K562 (cell line): ENCODE data around the gene FBXO15.

Source experiments
- EZH2 ChIP-seq: IDR thresholded peaks from 2 replicates; pipeline ENCODE4 v1.6.1; 2012; ENCODE audit warnings: low read depth, mild to moderate bottlenecking, inconsistent platforms, low read length, borderline replicate concordance
- GMEB1 ChIP-seq: fragments of 250-450 bp; sonication (Bioruptor Pico); IDR thresholded peaks from 2 replicates; pipeline ENCODE4 v1.4.0; 2020; ENCODE audit warnings: mild to moderate bottlenecking
- GTF2F1 ChIP-seq: IDR thresholded peaks from 2 replicates; pipeline ENCODE4 v1.6.1; 2011; ENCODE audit warnings: low read depth, low read length, improper control_type of control experiment
- HDAC2 ChIP-seq: fragments of 450-650 bp; IDR thresholded peaks from 2 replicates; pipeline ENCODE4 v1.6.1; 2016; ENCODE audit warnings: mild to moderate bottlenecking
- KLF13 ChIP-seq: fragments of 450-650 bp; IDR thresholded peaks from 2 replicates; pipeline ENCODE4 v1.6.1; 2016; ENCODE audit warnings: missing genetic modification characterization, low read depth, mild to moderate bottlenecking, missing compliant biosample characterization, moderate library complexity, borderline replicate concordance
- THRA ChIP-seq: fragments of 450-650 bp; IDR thresholded peaks from 2 replicates; pipeline ENCODE4 v1.6.1; 2017; ENCODE audit warnings: mild to moderate bottlenecking, moderate library complexity
- ZNF232 ChIP-seq: sonication (generic); formaldehyde crosslinking; IDR thresholded peaks from 2 replicates; pipeline ENCODE4 v1.8.0; 2022; ENCODE audit warnings: mild to moderate bottlenecking, missing genetic modification reagents
- ZNF274 ChIP-seq: IDR thresholded peaks from 2 replicates; pipeline ENCODE4 v1.6.1; 2011; ENCODE audit warnings: low read depth, mild to moderate bottlenecking, low read length, moderate library complexity, borderline replicate concordance
- ZNF3 ChIP-seq: fragments of 250-450 bp; sonication (Bioruptor Pico); IDR thresholded peaks from 2 replicates; pipeline ENCODE4 v1.5.0; 2021; ENCODE audit warnings: mild to moderate bottlenecking, moderate library complexity
- TF ChIP-seq, protein P1 (sequence below), 3 experiments: IDR thresholded peaks in 2 of 3; conservative IDR thresholded peaks in 1 of 3; 2 replicates each; pipeline ENCODE4 v1.5.1; 2011 to 2012; ENCODE audit warnings: low read length in 3 of 3, mild to moderate bottlenecking in 3 of 3, control low read depth in 2 of 3, improper control_type of control experiment in 1 of 3, inconsistent platforms in 1 of 3, low read depth in 1 of 3, mixed read lengths in 1 of 3, moderate library complexity in 1 of 3; ENCODE audit not compliant: insufficient read depth in 2 of 3

- TF ChIP-seq GTF2F1 (no peak), GMEB1 (CRISPR knock-in tag) (no peak), EZH2 (no peak), ZNF274 (no peak), HDAC2 (no peak), THRA (no peak), KLF13 (tag) (no peak), ZNF3 (no peak), ZNF232 (no peak)
- TF ChIP-seq, protein P1, sequence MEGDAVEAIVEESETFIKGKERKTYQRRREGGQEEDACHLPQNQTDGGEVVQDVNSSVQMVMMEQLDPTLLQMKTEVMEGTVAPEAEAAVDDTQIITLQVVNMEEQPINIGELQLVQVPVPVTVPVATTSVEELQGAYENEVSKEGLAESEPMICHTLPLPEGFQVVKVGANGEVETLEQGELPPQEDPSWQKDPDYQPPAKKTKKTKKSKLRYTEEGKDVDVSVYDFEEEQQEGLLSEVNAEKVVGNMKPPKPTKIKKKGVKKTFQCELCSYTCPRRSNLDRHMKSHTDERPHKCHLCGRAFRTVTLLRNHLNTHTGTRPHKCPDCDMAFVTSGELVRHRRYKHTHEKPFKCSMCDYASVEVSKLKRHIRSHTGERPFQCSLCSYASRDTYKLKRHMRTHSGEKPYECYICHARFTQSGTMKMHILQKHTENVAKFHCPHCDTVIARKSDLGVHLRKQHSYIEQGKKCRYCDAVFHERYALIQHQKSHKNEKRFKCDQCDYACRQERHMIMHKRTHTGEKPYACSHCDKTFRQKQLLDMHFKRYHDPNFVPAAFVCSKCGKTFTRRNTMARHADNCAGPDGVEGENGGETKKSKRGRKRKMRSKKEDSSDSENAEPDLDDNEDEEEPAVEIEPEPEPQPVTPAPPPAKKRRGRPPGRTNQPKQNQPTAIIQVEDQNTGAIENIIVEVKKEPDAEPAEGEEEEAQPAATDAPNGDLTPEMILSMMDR (IDR thresholded peaks at IDR 0.05 in 2 of 3, conservative IDR thresholded peaks at IDR 0.05 in 1 of 3; ENCODE audit: insufficient read depth in 2 of 3, low read depth in 1 of 3, low read length in 3 of 3) = no peak
Measured at GRCh38 chr18:74128159-74128558, 19.5 kb downstream of the FBXO15 start.
